ENCODE results near the gene MCAM.

MCAM gene

GRCh38 chr11:119332111-119332765, 15.3 kb upstream of the MCAM start:
- in situ Hi-C loops (cut with MboI; ENCODE audit: low sequenced_read_pairs) = no loop called here

- in situ Hi-C loops (cut with MboI; ENCODE audit: low sequenced_read_pairs) = no loop called here
Measured at GRCh38 chr11:119330237-119330636, 13.3 kb upstream of the MCAM start.

GRCh38 chr11:119329320-119329719, 12.4 kb upstream of the MCAM start:
- in situ Hi-C loops (cut with MboI; ENCODE audit: low sequenced_read_pairs) = no loop called here

GRCh38 chr11:119324189-119324588, 7.3 kb upstream of the MCAM start:
- in situ Hi-C loops (cut with MboI; ENCODE audit: low sequenced_read_pairs) = no loop called here

GRCh38 chr11:119323532-119324033, 6.7 kb upstream of the MCAM start:
- in situ Hi-C loops (cut with MboI; ENCODE audit: low sequenced_read_pairs) = no loop called here

- in situ Hi-C loops (cut with MboI; ENCODE audit: low sequenced_read_pairs) = no loop called here
Measured at GRCh38 chr11:119322921-119323531, 6.1 kb upstream of the MCAM start.

GRCh38 chr11:119322360-119322739, 5.4 kb upstream of the MCAM start:
- in situ Hi-C loops (cut with MboI; ENCODE audit: low sequenced_read_pairs) = no loop called here

- in situ Hi-C loops (cut with MboI; ENCODE audit: low sequenced_read_pairs) = no loop called here
Measured at GRCh38 chr11:119320776-119321524, 4.0 kb upstream of the MCAM start.

GRCh38 chr11:119320240-119320775, 3.4 kb upstream of the MCAM start:
- in situ Hi-C loops (cut with MboI; ENCODE audit: low sequenced_read_pairs) = no loop called here

- in situ Hi-C loops (cut with MboI; ENCODE audit: low sequenced_read_pairs) = no loop called here
Measured at GRCh38 chr11:119319700-119320239, 2.8 kb upstream of the MCAM start.

- in situ Hi-C loops (cut with MboI; ENCODE audit: low sequenced_read_pairs) = no loop called here
Measured at GRCh38 chr11:119319136-119319699, 2.3 kb upstream of the MCAM start.

GRCh38 chr11:119318240-119319135, 1.6 kb upstream of the MCAM start:
- in situ Hi-C loops (cut with MboI; ENCODE audit: low sequenced_read_pairs) = no loop called here

GRCh38 chr11:119317592-119318239, 786 bp upstream of the MCAM start:
- in situ Hi-C loops (cut with MboI; ENCODE audit: low sequenced_read_pairs) = no loop called here

GRCh38 chr11:119316016-119316728, 758 bp downstream of the MCAM start:
- in situ Hi-C loops (cut with MboI; ENCODE audit: low sequenced_read_pairs) = no loop called here

GRCh38 chr11:119315131-119316015, 1.6 kb downstream of the MCAM start:
- in situ Hi-C loops (cut with MboI; ENCODE audit: low sequenced_read_pairs) = no loop called here

- in situ Hi-C loops (cut with MboI; ENCODE audit: low sequenced_read_pairs) = no loop called here
Measured at GRCh38 chr11:119314726-119315125, 2.2 kb downstream of the MCAM start.

- in situ Hi-C loops (cut with MboI; ENCODE audit: low sequenced_read_pairs) = no loop called here
Measured at GRCh38 chr11:119310682-119311052, 6.3 kb downstream of the MCAM start.

Measured in hTERT RPE-1 (cell line).